ENCODE data around the gene ZNF263. TPM values are rescaled to one million over a fixed set of nuclear protein-coding genes. Genes with fewer than 3 reads are reported as not detected.
A peak's percentile ranks its signal among the peaks of the same experiment; 100 is the strongest.

The ZNF263 gene
- total and polyA plus RNA-seq, 2 donors (not counting 1 experiment from before 2014, with no cell fraction given), result 24.7 to 46.0 TPM

- CTCF ChIA-PET, result no interaction called here
- DNase-seq, result peak; percentile 16
- 100% methylated on average over 2 of the region's 3 CpGs for WGBS (ENCODE audit: insufficient coverage)
- TF ChIP-seq CTCF (IDR thresholded peaks at IDR 0.05) (no peak), EZH2 (IDR thresholded peaks at IDR 0.05; ENCODE audit: borderline replicate concordance, insufficient read depth, low read depth, low read length, poor library complexity, severe bottlenecking) (no peak)
- POLR2A ChIA-PET, result no interaction called here
- H2AFZ ChIP-seq (ENCODE audit: insufficient read depth, low read depth, low read length, poor library complexity, severe bottlenecking), result no peak overlapping the region
- peak overlapping the region in 1 of 5 experiments; percentile 3 for H3K4me3 ChIP-seq (ENCODE audit: control extremely low read depth in 1 of 5, extremely low read depth in 1 of 5, insufficient read depth in 1 of 5, low read depth in 2 of 5, low read length in 4 of 5)
- intact Hi-C loops (cut with micrococcal nuclease), result no loop called here
- H3K79me2 ChIP-seq (ENCODE audit: control insufficient read depth, insufficient read depth, low read length), result peaks cover 10% of the 10 kb centered on the region
- Mint-ChIP-seq H3K9me3 (ENCODE audit: insufficient read depth) (peaks cover 28% of the 10 kb centered on the region), H3K27ac (no peak overlapping the region), H3K4me1 (no peaks in the 10 kb centered on the region), H3K27me3 (no peaks in the 10 kb centered on the region), H3K4me3 (no peak overlapping the region)
- H3K27me3 ChIP-seq (replicated peaks in 1 of 4; ENCODE audit: control extremely low read depth in 1 of 4, control insufficient read depth in 3 of 4, insufficient read depth in 4 of 4, low read length in 3 of 4), result no peaks in the 10 kb centered on the region
- no peaks in the 10 kb centered on the region for H3K4me1 ChIP-seq (ENCODE audit: control insufficient read depth in 2 of 2, insufficient read depth in 2 of 2, low read length in 2 of 2)
- peaks cover 30 to 89% (median 56%) of the 10 kb centered on the region in 3 donors for H3K9me3 ChIP-seq (ENCODE audit: control extremely low read depth in 1 of 3, control insufficient read depth in 2 of 3, insufficient read depth in 1 of 3, low read length in 2 of 3)
- peaks cover 27 to 46% of the 10 kb centered on the region in 2 experiments for H3K36me3 ChIP-seq (replicated peaks in 1 of 2; ENCODE audit: control extremely low read depth in 1 of 2, control insufficient read depth in 1 of 2, extremely low read depth in 1 of 2, insufficient read depth in 2 of 2, low read length in 1 of 2)
- ATAC-seq (ENCODE audit: low read depth), result no peak
- H3K27ac ChIP-seq (ENCODE audit: low read length in 2 of 2), result no peak overlapping the region
- H4K20me1 ChIP-seq (ENCODE audit: control insufficient read depth, insufficient read depth, low read length, poor library complexity, severe bottlenecking), result no peaks in the 10 kb centered on the region
- peak overlapping the region; percentile 1 for H3K9ac ChIP-seq (ENCODE audit: low read length)
- no peak overlapping the region for H3K4me2 ChIP-seq (replicated peaks; ENCODE audit: low read depth, low read length, poor library complexity, severe bottlenecking)
Measured at GRCh38 chr16:3317315-3317999, 34.2 kb downstream of the ZNF263 start.

- Histone ChIP-seq H3K27me3 (replicated peaks in 1 of 4; ENCODE audit: control extremely low read depth in 1 of 4, control insufficient read depth in 3 of 4, insufficient read depth in 4 of 4, low read length in 3 of 4) (no peaks in the 10 kb centered on the region), H3K4me3 (ENCODE audit: control extremely low read depth in 1 of 5, extremely low read depth in 1 of 5, insufficient read depth in 1 of 5, low read depth in 2 of 5, low read length in 4 of 5) (no peak overlapping the region), H3K9ac (ENCODE audit: low read length) (no peak overlapping the region), H2AFZ (ENCODE audit: insufficient read depth, low read depth, low read length, poor library complexity, severe bottlenecking) (no peak overlapping the region), H3K36me3 (replicated peaks in 1 of 2; ENCODE audit: control extremely low read depth in 1 of 2, control insufficient read depth in 1 of 2, extremely low read depth in 1 of 2, insufficient read depth in 2 of 2, low read length in 1 of 2) (peaks cover 6 to 14% of the 10 kb centered on the region in 2 experiments), H3K4me2 (replicated peaks; ENCODE audit: low read depth, low read length, poor library complexity, severe bottlenecking) (no peak overlapping the region), H3K79me2 (ENCODE audit: control insufficient read depth, insufficient read depth, low read length) (no peaks in the 10 kb centered on the region), H3K4me1 (ENCODE audit: control insufficient read depth in 2 of 2, insufficient read depth in 2 of 2, low read length in 2 of 2) (no peaks in the 10 kb centered on the region), H3K27ac (ENCODE audit: low read length in 2 of 2) (no peak overlapping the region), H3K9me3 (ENCODE audit: control extremely low read depth in 1 of 3, control insufficient read depth in 2 of 3, insufficient read depth in 1 of 3, low read length in 2 of 3) (peaks cover 22 to 69% (median 48%) of the 10 kb centered on the region in 3 donors), H4K20me1 (ENCODE audit: control insufficient read depth, insufficient read depth, low read length, poor library complexity, severe bottlenecking) (no peaks in the 10 kb centered on the region)
- 86% methylated on average over 1 of the region's 2 CpGs for WGBS (ENCODE audit: insufficient coverage)
- peaks cover 14% of the 10 kb centered on the region for H3K9me3 Mint-ChIP-seq (ENCODE audit: insufficient read depth)
- no peaks in the 10 kb centered on the region for H3K4me1 Mint-ChIP-seq
- DNase-seq (no peak), ATAC-seq (ENCODE audit: low read depth) (no peak)
- no peak for TF ChIP-seq CTCF (IDR thresholded peaks at IDR 0.05)
- no peak for TF ChIP-seq EZH2 (IDR thresholded peaks at IDR 0.05; ENCODE audit: borderline replicate concordance, insufficient read depth, low read depth, low read length, poor library complexity, severe bottlenecking)
- H3K27ac Mint-ChIP-seq, result no peak overlapping the region
- intact Hi-C loops (cut with micrococcal nuclease), result no loop called here
- no peak overlapping the region for H3K4me3 Mint-ChIP-seq
- POLR2A ChIA-PET, result no interaction called here
- CTCF ChIA-PET, result interaction anchor here (0.6 kb wide), 1 partner anchor 939 kb away, joined by 3 read pairs; no protein-coding TSS in a partner anchor
- H3K27me3 Mint-ChIP-seq, result no peaks in the 10 kb centered on the region
Measured at GRCh38 chr16:3321816-3322215, 38.5 kb downstream of the ZNF263 start.
